GM15510 (cell line): ENCODE results near the gene TEX14.

Source experiments
- POLR2A ChIP-seq: IDR thresholded peaks from 3 replicates; pipeline ENCODE4 v1.6.1; 2011; ENCODE audit warnings: borderline replicate concordance; ENCODE audit not compliant: insufficient read length; ENCODE audit errors: extremely low read depth

The TEX14 gene

GRCh38 chr17:58699771-58700170 is 7.9 kb upstream of the TEX14 start:
- TF ChIP-seq POLR2A = no peak

GRCh38 chr17:58694826-58695225 is 3.0 kb upstream of the TEX14 start:
- TF ChIP-seq POLR2A = no peak

GRCh38 chr17:58694302-58694701 is 2.5 kb upstream of the TEX14 start:
- TF ChIP-seq POLR2A = no peak

- no peak for TF ChIP-seq POLR2A
Observed at GRCh38 chr17:58693751-58694150, 1.9 kb upstream of the TEX14 start.

- no peak for TF ChIP-seq POLR2A
Observed at GRCh38 chr17:58693208-58693607, 1.4 kb upstream of the TEX14 start.

- TF ChIP-seq POLR2A = peak; percentile 93
Observed at GRCh38 chr17:58692239-58693055, 602 bp upstream of the TEX14 start, which contains the start of gene RAD51C. Gene RAD51C (plus strand): TSS chr17:58692602. CDS start chr17:58692644, 42 bp downstream.

- TF ChIP-seq POLR2A = no peak
Observed at GRCh38 chr17:58688521-58688920, 3.3 kb downstream of the TEX14 start.

GRCh38 chr17:58686980-58687379 is 4.9 kb downstream of the TEX14 start:
- no peak for TF ChIP-seq POLR2A

GRCh38 chr17:58684003-58684402 is 7.8 kb downstream of the TEX14 start:
- no peak for TF ChIP-seq POLR2A

- TF ChIP-seq POLR2A = no peak
Observed at GRCh38 chr17:58680038-58680369, 11.8 kb downstream of the TEX14 start.

GRCh38 chr17:58679263-58680037 is 12.4 kb downstream of the TEX14 start:
- TF ChIP-seq POLR2A = peak; percentile 28

GRCh38 chr17:58677194-58677880 is 14.5 kb downstream of the TEX14 start:
- no peak for TF ChIP-seq POLR2A

- no peak for TF ChIP-seq POLR2A
Observed at GRCh38 chr17:58671969-58672368, 19.9 kb downstream of the TEX14 start.

- TF ChIP-seq POLR2A = no peak
Observed at GRCh38 chr17:58669853-58670252, 22.0 kb downstream of the TEX14 start.

GRCh38 chr17:58668598-58668935 is 23.3 kb downstream of the TEX14 start:
- no peak for TF ChIP-seq POLR2A
